Measurements from ENCODE around the gene BRINP3. TPM values are rescaled to one million over a fixed set of nuclear protein-coding genes. Genes with fewer than 3 reads are reported as not detected.

The BRINP3 gene
- total RNA-seq, 1 experiment from 2014 or later, result not detected

DNA sequence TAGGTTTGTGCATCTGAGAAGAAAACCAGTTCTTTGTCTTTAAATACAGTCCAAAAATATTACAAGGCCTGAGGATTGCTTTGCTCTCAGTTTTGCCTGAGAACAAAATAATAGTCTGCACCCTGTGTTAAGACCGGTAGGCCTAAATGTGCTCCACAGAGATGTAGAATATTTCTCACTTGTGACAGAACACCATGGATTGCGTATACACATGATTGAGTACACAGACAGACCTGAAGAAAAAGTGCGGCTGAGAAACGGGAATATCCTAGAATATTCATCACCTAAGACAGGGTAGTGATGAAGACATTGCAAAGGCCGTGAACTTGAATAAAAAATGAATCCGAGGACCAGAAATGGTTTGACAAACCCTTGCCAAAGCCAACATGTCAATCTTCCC is 155.4 kb downstream of the BRINP3 start:
- TF ChIP-seq, protein P1, sequence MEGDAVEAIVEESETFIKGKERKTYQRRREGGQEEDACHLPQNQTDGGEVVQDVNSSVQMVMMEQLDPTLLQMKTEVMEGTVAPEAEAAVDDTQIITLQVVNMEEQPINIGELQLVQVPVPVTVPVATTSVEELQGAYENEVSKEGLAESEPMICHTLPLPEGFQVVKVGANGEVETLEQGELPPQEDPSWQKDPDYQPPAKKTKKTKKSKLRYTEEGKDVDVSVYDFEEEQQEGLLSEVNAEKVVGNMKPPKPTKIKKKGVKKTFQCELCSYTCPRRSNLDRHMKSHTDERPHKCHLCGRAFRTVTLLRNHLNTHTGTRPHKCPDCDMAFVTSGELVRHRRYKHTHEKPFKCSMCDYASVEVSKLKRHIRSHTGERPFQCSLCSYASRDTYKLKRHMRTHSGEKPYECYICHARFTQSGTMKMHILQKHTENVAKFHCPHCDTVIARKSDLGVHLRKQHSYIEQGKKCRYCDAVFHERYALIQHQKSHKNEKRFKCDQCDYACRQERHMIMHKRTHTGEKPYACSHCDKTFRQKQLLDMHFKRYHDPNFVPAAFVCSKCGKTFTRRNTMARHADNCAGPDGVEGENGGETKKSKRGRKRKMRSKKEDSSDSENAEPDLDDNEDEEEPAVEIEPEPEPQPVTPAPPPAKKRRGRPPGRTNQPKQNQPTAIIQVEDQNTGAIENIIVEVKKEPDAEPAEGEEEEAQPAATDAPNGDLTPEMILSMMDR (conservative IDR thresholded peaks at IDR 0.05; ENCODE audit: low read depth, low read length), result no peak
- no peak for TF ChIP-seq EZH2 (IDR thresholded peaks at IDR 0.05; ENCODE audit: borderline replicate concordance, low read depth, low read length, poor library complexity, severe bottlenecking)
- BruUV-seq (replicated peaks), result no TSS peak
- intact Hi-C loops (cut with micrococcal nuclease; ENCODE audit: unreplicated experiment), result no loop called here
- Histone ChIP-seq H3K4me3 (ENCODE audit: low read depth, low read length, poor library complexity, severe bottlenecking) (no peak overlapping the region), H3K4me1 (ENCODE audit: insufficient read depth, low read length, poor library complexity, severe bottlenecking) (no peaks in the 10 kb centered on the region), H3K27me3 (replicated peaks; ENCODE audit: insufficient read depth, low read depth, low read length, poor library complexity) (no peaks in the 10 kb centered on the region), H3K27ac (ENCODE audit: low read depth, low read length, poor library complexity, severe bottlenecking) (no peak overlapping the region), H3K36me3 (ENCODE audit: insufficient read depth, low read length, poor library complexity, severe bottlenecking) (no peaks in the 10 kb centered on the region), H3K9me3 (ENCODE audit: low read depth, low read length, poor library complexity, severe bottlenecking) (no peaks in the 10 kb centered on the region)
- DNase-seq (ENCODE audit: low spot score), result no peak
- POLR2A ChIA-PET (ENCODE audit: low non-redundant PET), result no interaction called here
- CTCF ChIA-PET, result no interaction called here

DNA sequence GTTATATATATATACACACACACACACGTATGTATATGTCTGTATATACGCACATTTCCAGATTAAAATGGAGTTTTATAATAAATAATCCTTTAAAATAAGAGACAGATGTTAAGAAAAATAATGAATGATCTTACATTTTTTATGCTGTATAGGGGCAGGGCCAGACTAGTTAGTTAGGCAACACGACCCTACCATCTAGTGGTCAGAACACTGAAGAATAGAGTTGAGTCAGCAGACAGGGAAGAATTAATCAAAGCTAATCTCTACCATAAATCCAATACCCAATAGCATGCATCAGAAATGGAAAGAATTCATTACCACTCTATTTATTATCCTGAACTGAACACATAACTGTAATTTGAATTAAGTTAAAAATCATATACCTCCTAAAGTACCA is 156.7 kb downstream of the BRINP3 start:
- Histone ChIP-seq H3K9me3 (ENCODE audit: low read depth, low read length, poor library complexity, severe bottlenecking) (no peaks in the 10 kb centered on the region), H3K36me3 (ENCODE audit: insufficient read depth, low read length, poor library complexity, severe bottlenecking) (no peaks in the 10 kb centered on the region), H3K4me3 (ENCODE audit: low read depth, low read length, poor library complexity, severe bottlenecking) (no peak overlapping the region), H3K27me3 (replicated peaks; ENCODE audit: insufficient read depth, low read depth, low read length, poor library complexity) (no peaks in the 10 kb centered on the region), H3K27ac (ENCODE audit: low read depth, low read length, poor library complexity, severe bottlenecking) (no peak overlapping the region), H3K4me1 (ENCODE audit: insufficient read depth, low read length, poor library complexity, severe bottlenecking) (no peaks in the 10 kb centered on the region)
- ChIA-PET CTCF (interaction anchor here (0.6 to 1.0 kb wide), 2 partner anchors 522 to 611 kb away, joined by 3 read pairs; no protein-coding TSS in a partner anchor), POLR2A (ENCODE audit: low non-redundant PET) (no interaction called here)
- intact Hi-C loops (cut with micrococcal nuclease; ENCODE audit: unreplicated experiment), result no loop called here
- BruUV-seq (replicated peaks), result no TSS peak
- TF ChIP-seq EZH2 (IDR thresholded peaks at IDR 0.05; ENCODE audit: borderline replicate concordance, low read depth, low read length, poor library complexity, severe bottlenecking), result no peak
- TF ChIP-seq, protein P1 (conservative IDR thresholded peaks at IDR 0.05; ENCODE audit: low read depth, low read length), result peak; percentile 38; the same call in 1 of the 2 replicates
- peak; percentile 47 for DNase-seq (ENCODE audit: low spot score)

DNA sequence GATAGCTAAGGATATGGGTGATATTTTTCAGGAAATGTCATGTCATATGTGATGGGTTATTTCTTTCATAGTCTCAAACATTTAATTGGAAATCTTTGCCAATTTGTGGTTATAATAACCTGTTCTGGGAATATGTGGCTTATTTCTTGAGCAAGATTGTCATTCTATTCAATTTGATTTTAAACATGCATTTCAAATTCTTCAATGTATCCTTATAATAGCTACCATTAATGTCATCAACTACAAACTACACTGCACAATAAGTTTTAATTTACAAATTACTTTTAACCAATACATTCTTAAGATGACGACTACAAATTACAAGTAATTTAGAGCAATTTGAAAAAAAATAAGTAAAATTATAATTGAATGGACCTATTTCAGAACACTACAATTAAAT is 164.9 kb downstream of the BRINP3 start:
- DNase-seq (ENCODE audit: low spot score), result no peak
- TF ChIP-seq, protein P1 (conservative IDR thresholded peaks at IDR 0.05; ENCODE audit: low read depth, low read length), result no peak
- TF ChIP-seq EZH2 (IDR thresholded peaks at IDR 0.05; ENCODE audit: borderline replicate concordance, low read depth, low read length, poor library complexity, severe bottlenecking), result no peak
- BruUV-seq (replicated peaks), result no TSS peak
- H3K4me3 ChIP-seq (ENCODE audit: low read depth, low read length, poor library complexity, severe bottlenecking), result no peak overlapping the region
- H3K36me3 ChIP-seq (ENCODE audit: insufficient read depth, low read length, poor library complexity, severe bottlenecking), result no peaks in the 10 kb centered on the region
- H3K27ac ChIP-seq (ENCODE audit: low read depth, low read length, poor library complexity, severe bottlenecking), result no peak overlapping the region
- ChIA-PET POLR2A (ENCODE audit: low non-redundant PET) (no interaction called here), CTCF (no interaction called here)
- H3K27me3 ChIP-seq (replicated peaks; ENCODE audit: insufficient read depth, low read depth, low read length, poor library complexity), result no peaks in the 10 kb centered on the region
- intact Hi-C loops (cut with micrococcal nuclease; ENCODE audit: unreplicated experiment), result no loop called here
- H3K4me1 ChIP-seq (ENCODE audit: insufficient read depth, low read length, poor library complexity, severe bottlenecking), result peaks cover 11% of the 10 kb centered on the region
- no peaks in the 10 kb centered on the region for H3K9me3 ChIP-seq (ENCODE audit: low read depth, low read length, poor library complexity, severe bottlenecking)
